HepG2 (cell line): ENCODE measurements around the gene CD151. TPM values are rescaled to one million over a fixed set of nuclear protein-coding genes. Genes with fewer than 3 reads are reported as not detected.
A peak's percentile ranks its signal among the peaks of the same experiment; 100 is the strongest.

Source experiments
- AGO1 ChIP-seq: fragments of 200-400 bp; formaldehyde crosslinking; IDR thresholded peaks from 2 replicates; pipeline ENCODE4 v1.6.1; 2017; ENCODE audit warnings: mild to moderate bottlenecking, low read depth, low read length, moderate library complexity; ENCODE audit not compliant: poor library complexity, severe bottlenecking
- FOXK2 ChIP-seq: fragments of 450-650 bp; IDR thresholded peaks from 2 replicates; pipeline ENCODE4 v1.6.1; 2016
- FOXO4 ChIP-seq: sonication (generic); formaldehyde crosslinking; conservative IDR thresholded peaks from 2 replicates; pipeline ENCODE4 v1.8.1; 2023; ENCODE audit warnings: missing genetic modification reagents
- HDAC1 ChIP-seq: sonication (generic); formaldehyde crosslinking; IDR thresholded peaks from 2 replicates; pipeline ENCODE4 v1.5.1; 2020; ENCODE audit warnings: mild to moderate bottlenecking, missing genetic modification reagents
- HNRNPLL ChIP-seq: fragments of 200-400 bp; formaldehyde crosslinking; IDR thresholded peaks from 2 replicates; pipeline ENCODE4 v1.6.1; 2017; ENCODE audit warnings: mild to moderate bottlenecking, low read depth, low read length; ENCODE audit not compliant: poor library complexity, severe bottlenecking
- KDM6A ChIP-seq: IDR thresholded peaks from 2 replicates; pipeline ENCODE4 v1.6.1; 2016; ENCODE audit warnings: low read depth
- PATZ1 ChIP-seq: sonication (generic); formaldehyde crosslinking; IDR thresholded peaks from 2 replicates; pipeline ENCODE4 v1.4.0; 2020; ENCODE audit warnings: missing genetic modification reagents
- PPARG ChIP-seq: conservative IDR thresholded peaks from 2 replicates; pipeline ENCODE4 v1.6.1; 2016; ENCODE audit warnings: missing biosample characterization, missing genetic modification reagents
- YY1 ChIP-seq: IDR thresholded peaks from 2 replicates; pipeline ENCODE4 v1.6.1; 2011; ENCODE audit warnings: low read length, low read depth, moderate library complexity, mild to moderate bottlenecking; ENCODE audit not compliant: insufficient read depth, insufficient replicate concordance
- ZC3H13 ChIP-seq: sonication (generic); formaldehyde crosslinking; IDR thresholded peaks from 2 replicates; pipeline ENCODE4 v1.8.1; 2023; ENCODE audit warnings: mild to moderate bottlenecking, missing genetic modification reagents, moderate library complexity
- ZFAT ChIP-seq: sonication (generic); formaldehyde crosslinking; conservative IDR thresholded peaks from 2 replicates; pipeline ENCODE4 v1.8.1; 2023; ENCODE audit warnings: missing genetic modification reagents, inconsistent platforms
- ZNF275 ChIP-seq: sonication (generic); formaldehyde crosslinking; IDR thresholded peaks from 2 replicates; pipeline ENCODE4 v1.8.0; 2022; ENCODE audit warnings: missing genetic modification reagents, mild to moderate bottlenecking, inconsistent platforms, borderline replicate concordance
- ZNF337 ChIP-seq: sonication (generic); formaldehyde crosslinking; IDR thresholded peaks from 2 replicates; pipeline ENCODE4 v1.5.1; 2020; ENCODE audit warnings: missing genetic modification reagents, low read depth, mild to moderate bottlenecking, borderline replicate concordance
- ZNF556 ChIP-seq: sonication (generic); formaldehyde crosslinking; IDR thresholded peaks from 2 replicates; pipeline ENCODE4 v1.4.0; 2020; ENCODE audit warnings: mild to moderate bottlenecking, missing genetic modification reagents, borderline replicate concordance
- ZNF614 ChIP-seq: IDR thresholded peaks from 2 replicates; pipeline ENCODE4 v1.6.1; 2018; ENCODE audit warnings: missing biosample characterization, missing genetic modification reagents, inconsistent platforms, borderline replicate concordance
- ZNF687 ChIP-seq: sonication (generic); formaldehyde crosslinking; IDR thresholded peaks from 2 replicates; pipeline ENCODE4 v1.5.1; 2020; ENCODE audit warnings: mild to moderate bottlenecking, missing genetic modification reagents, moderate library complexity
- ZNF850 ChIP-seq: sonication (generic); formaldehyde crosslinking; conservative IDR thresholded peaks from 2 replicates; pipeline ENCODE4 v1.9.0; 2021; ENCODE audit warnings: mild to moderate bottlenecking, missing genetic modification reagents
- polyA plus RNA-seq, 8 experiments: library from polyadenylated mRNA; depleted of rRNA in 3 of 8; stranded (reverse) in 7 of 8; unstranded in 1 of 8; fragments of >200 nt; fragmentation: Illumina TruSeq in 4 of 8; extraction: Trizol in 4 of 8; gene quantifications; 2 replicates each; pipeline versions ENCODE4 v1.2.1 to v1.2.3, GENCODE V29; 2011 to 2016; ENCODE audit warnings: low read depth in 4 of 8, missing spikeins in 1 of 8, mixed read lengths in 1 of 8; ENCODE audit not compliant: insufficient read depth in 1 of 8
- total RNA-seq, 5 experiments: library from RNA; depleted of rRNA; stranded (reverse); fragments of >200 nt; fragmentation: Illumina TruSeq; extraction: Trizol; gene quantifications; 2 replicates each; pipeline ENCODE4 v1.2.3, GENCODE V29; 2016; ENCODE audit warnings: low read depth in 1 of 5

The CD151 gene
- total and polyA plus RNA-seq, 2 of the 13 experiments (the other 11 are each of a cell fraction or from before 2014, with no cell fraction given), result 125 to 197 TPM

GRCh38 chr11:819943-820649 is 12.7 kb upstream of the CD151 start (continued):
- TF ChIP-seq FOXO4 (no peak), ZNF337 (CRISPR knock-in tag) (no peak), ZFAT (CRISPR knock-in tag) (no peak), ZNF556 (CRISPR knock-in tag) (no peak), FOXK2 (no peak), ZNF275 (no peak), AGO1 (peak; percentile 24), ZC3H13 (CRISPR knock-in tag) (no peak), ZNF614 (CRISPR knock-in tag) (no peak), KDM6A (no peak), YY1 (no peak), PPARG (CRISPR knock-in tag) (no peak), ZNF850 (no peak), PATZ1 (peak; percentile 51), HDAC1 (CRISPR knock-in tag) (peak; percentile 20; the same call in 1 of the 2 replicates), HNRNPLL (peak; percentile 16), ZNF687 (CRISPR knock-in tag) (0 out of 2 replicates have a peak, but pooled peaks have one; percentile 18)
